CD4-positive, alpha-beta T cell treated with Interleukin-4 for 4 hours (primary cell): ENCODE data around the gene SPDYE5.

Experiments
- DNase-seq: peaks from one replicate; pipeline ENCODE4 v3.0.0-alpha.2; 2020

The SPDYE5 gene

GRCh38 chr7:75537731-75538130 lies 45.6 kb downstream of the SPDYE5 start:
- no peak for DNase-seq

GRCh38 chr7:75546237-75547015 lies 54.3 kb downstream of the SPDYE5 start:
- no peak for DNase-seq
